ENCODE results near the gene DHH.
A peak's percentile ranks its signal among the peaks of the same experiment; 100 is the strongest.

Gene DHH

DNA sequence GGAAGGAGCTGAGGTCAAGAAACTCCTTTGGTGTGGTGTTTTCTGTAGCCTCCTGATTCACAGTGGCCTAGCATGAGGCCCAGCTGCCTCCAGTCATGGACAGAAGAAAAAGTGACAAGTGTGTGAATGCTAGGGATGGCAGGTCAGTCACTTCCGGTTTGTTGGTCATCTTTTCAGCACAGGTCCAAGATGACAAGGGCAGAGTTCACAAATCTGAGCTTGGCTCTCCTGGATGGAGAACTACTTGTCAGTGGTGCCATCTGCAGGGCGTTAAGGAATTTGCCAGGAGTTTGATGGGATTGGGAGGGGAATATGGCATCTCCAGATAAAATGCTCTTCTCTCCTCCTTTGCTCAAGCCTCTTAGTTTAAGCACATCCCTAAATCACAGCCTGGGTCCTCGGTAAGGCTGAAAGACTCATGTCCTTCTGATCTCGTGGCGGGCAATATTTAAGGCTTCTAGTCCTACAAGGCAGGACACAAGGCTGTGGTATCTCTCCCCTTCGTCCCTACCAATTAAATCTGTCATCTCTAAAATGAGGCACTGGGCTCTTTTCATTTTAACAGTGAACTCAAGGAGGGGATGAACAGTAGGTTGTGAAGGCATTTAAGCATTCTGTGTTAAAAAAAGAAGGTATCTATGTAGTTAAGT is 26.6 kb upstream of the DHH start:
- TF ChIP-seq, protein P1, sequence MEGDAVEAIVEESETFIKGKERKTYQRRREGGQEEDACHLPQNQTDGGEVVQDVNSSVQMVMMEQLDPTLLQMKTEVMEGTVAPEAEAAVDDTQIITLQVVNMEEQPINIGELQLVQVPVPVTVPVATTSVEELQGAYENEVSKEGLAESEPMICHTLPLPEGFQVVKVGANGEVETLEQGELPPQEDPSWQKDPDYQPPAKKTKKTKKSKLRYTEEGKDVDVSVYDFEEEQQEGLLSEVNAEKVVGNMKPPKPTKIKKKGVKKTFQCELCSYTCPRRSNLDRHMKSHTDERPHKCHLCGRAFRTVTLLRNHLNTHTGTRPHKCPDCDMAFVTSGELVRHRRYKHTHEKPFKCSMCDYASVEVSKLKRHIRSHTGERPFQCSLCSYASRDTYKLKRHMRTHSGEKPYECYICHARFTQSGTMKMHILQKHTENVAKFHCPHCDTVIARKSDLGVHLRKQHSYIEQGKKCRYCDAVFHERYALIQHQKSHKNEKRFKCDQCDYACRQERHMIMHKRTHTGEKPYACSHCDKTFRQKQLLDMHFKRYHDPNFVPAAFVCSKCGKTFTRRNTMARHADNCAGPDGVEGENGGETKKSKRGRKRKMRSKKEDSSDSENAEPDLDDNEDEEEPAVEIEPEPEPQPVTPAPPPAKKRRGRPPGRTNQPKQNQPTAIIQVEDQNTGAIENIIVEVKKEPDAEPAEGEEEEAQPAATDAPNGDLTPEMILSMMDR (conservative IDR thresholded peaks at IDR 0.05), result peak; percentile 85
- no peak overlapping the region for H3K27ac ChIP-seq

DNA sequence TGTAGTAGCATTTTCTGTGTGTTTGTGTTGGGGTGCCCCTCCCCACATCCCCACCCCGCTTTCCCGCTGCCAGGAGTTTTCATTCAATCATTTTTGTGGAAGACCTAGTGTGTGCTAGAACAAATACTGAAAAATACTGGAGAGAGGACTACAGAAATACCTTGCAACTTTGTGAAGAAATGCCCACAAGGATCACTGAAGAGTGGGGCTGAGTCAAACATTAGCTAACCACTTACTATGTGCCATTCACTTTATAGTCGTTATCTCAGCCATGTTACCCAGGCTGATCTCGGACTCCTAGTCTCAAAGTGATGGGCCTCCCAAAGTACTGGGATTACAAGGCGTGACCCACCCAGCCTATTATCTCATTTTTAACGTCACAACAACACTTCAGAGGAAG is 16.6 kb upstream of the DHH start:
- TF ChIP-seq, protein P1 (conservative IDR thresholded peaks at IDR 0.05), result no peak
- H3K27ac ChIP-seq, result peak overlapping the region; percentile 88

GRCh38 chr12:49110464-49111155 is 16.0 kb upstream of the DHH start, which contains the start of gene LMBR1L:
LMBR1L (minus strand) TSS chr12:49110847; CDS start chr12:49110555, 292 bp downstream.
- H3K27ac ChIP-seq, result peak within 1 kb of the TSS; percentile 88

GRCh38 chr12:49109641-49110463 is 15.3 kb upstream of the DHH start:
- TF ChIP-seq, protein P1 (conservative IDR thresholded peaks at IDR 0.05), result no peak
- peak overlapping the region; percentile 88 for H3K27ac ChIP-seq

More at GRCh38 chr12:49110464-49111155, 16.0 kb upstream of the DHH start, which contains the start of gene LMBR1L:
- TF ChIP-seq, protein P1 (conservative IDR thresholded peaks at IDR 0.05), result peak; percentile 58

DNA sequence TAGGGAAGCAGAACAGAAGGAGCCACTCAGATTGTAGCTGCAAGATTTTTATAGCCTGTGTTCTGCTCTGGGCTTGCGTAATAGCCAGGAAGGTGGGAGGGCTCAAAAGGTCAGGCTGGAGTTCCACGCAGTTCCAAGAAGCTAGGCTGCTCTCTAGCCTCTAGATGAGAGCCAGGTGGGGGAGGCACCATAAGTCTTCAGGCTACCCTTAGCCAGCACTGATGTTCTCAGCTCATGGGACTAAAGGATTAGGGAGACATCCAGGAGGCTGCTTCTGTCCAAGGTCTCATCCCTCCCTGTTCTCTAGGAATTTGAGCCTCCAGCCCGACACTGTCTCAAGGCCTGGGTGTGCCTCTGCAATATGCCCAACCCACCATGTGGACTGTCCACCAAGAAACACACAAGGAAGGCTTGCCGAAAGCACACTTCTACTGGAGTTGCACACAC is 14.4 kb upstream of the DHH start:
- TF ChIP-seq, protein P1 (conservative IDR thresholded peaks at IDR 0.05), result no peak
- H3K27ac ChIP-seq, result peak overlapping the region; percentile 88

GRCh38 chr12:49105504-49106084 is 11.0 kb upstream of the DHH start:
- no peak overlapping the region for H3K27ac ChIP-seq
- TF ChIP-seq, protein P1 (conservative IDR thresholded peaks at IDR 0.05), result no peak
